ENCODE results near the gene CILP2. TPM values are rescaled to one million over a fixed set of nuclear protein-coding genes. Genes with fewer than 3 reads are reported as not detected.

Gene CILP2
- total RNA-seq, 1 donor from 2014 or later: 2.4 TPM

GRCh38 chr19:19568802-19569756, 31.0 kb downstream of the CILP2 start:
- Mint-ChIP-seq H3K4me1 (ENCODE audit: low read depth) (no peaks in the 10 kb centered on the region), H3K4me3 (ENCODE audit: low read depth) (no peak overlapping the region), H3K27ac (no peak overlapping the region), H3K27me3 (no peaks in the 10 kb centered on the region), H3K36me3 (ENCODE audit: insufficient read depth) (peaks cover 10% of the 10 kb centered on the region), H3K9me3 (ENCODE audit: low read depth) (no peaks in the 10 kb centered on the region)
- no peak for DNase-seq (ENCODE audit: low spot score, unreplicated experiment)
- TF ChIP-seq CTCF (IDR thresholded peaks at IDR 0.05; ENCODE audit: unreplicated experiment): no peak

GRCh38 chr19:19570571-19570970, 32.5 kb downstream of the CILP2 start:
- Mint-ChIP-seq H3K4me3 (ENCODE audit: low read depth) (no peak overlapping the region), H3K4me1 (ENCODE audit: low read depth) (peaks cover 5% of the 10 kb centered on the region), H3K27ac (no peak overlapping the region), H3K36me3 (ENCODE audit: insufficient read depth) (peaks cover 7% of the 10 kb centered on the region), H3K27me3 (no peaks in the 10 kb centered on the region), H3K9me3 (ENCODE audit: low read depth) (no peaks in the 10 kb centered on the region)
- no peak for TF ChIP-seq CTCF (IDR thresholded peaks at IDR 0.05; ENCODE audit: unreplicated experiment)
- no peak for DNase-seq (ENCODE audit: low spot score, unreplicated experiment)

- Mint-ChIP-seq H3K27ac (no peak overlapping the region), H3K27me3 (no peaks in the 10 kb centered on the region), H3K4me3 (ENCODE audit: low read depth) (no peak overlapping the region), H3K9me3 (ENCODE audit: low read depth) (no peaks in the 10 kb centered on the region), H3K4me1 (ENCODE audit: low read depth) (peaks cover 9% of the 10 kb centered on the region), H3K36me3 (ENCODE audit: insufficient read depth) (peaks cover 7% of the 10 kb centered on the region)
- TF ChIP-seq CTCF (IDR thresholded peaks at IDR 0.05; ENCODE audit: unreplicated experiment): no peak
- no peak for DNase-seq (ENCODE audit: low spot score, unreplicated experiment)
Observed at GRCh38 chr19:19571071-19571786, 33.2 kb downstream of the CILP2 start.

- H3K4me3 Mint-ChIP-seq (ENCODE audit: low read depth): no peak overlapping the region
- TF ChIP-seq CTCF (IDR thresholded peaks at IDR 0.05; ENCODE audit: unreplicated experiment): no peak
- H3K4me1 Mint-ChIP-seq (ENCODE audit: low read depth): peaks cover 9% of the 10 kb centered on the region
- peak overlapping the region; percentile 42 for H3K27ac Mint-ChIP-seq
- no peaks in the 10 kb centered on the region for H3K36me3 Mint-ChIP-seq (ENCODE audit: insufficient read depth)
- no peaks in the 10 kb centered on the region for H3K9me3 Mint-ChIP-seq (ENCODE audit: low read depth)
- no peaks in the 10 kb centered on the region for H3K27me3 Mint-ChIP-seq
- no peak for DNase-seq (ENCODE audit: low spot score, unreplicated experiment)
Observed at GRCh38 chr19:19575411-19575810, 37.3 kb downstream of the CILP2 start.

- no peaks in the 10 kb centered on the region for H3K9me3 Mint-ChIP-seq (ENCODE audit: low read depth)
- no peak overlapping the region for H3K4me3 Mint-ChIP-seq (ENCODE audit: low read depth)
- H3K27me3 Mint-ChIP-seq: no peaks in the 10 kb centered on the region
- H3K36me3 Mint-ChIP-seq (ENCODE audit: insufficient read depth): no peaks in the 10 kb centered on the region
- no peak for TF ChIP-seq CTCF (IDR thresholded peaks at IDR 0.05; ENCODE audit: unreplicated experiment)
- H3K27ac Mint-ChIP-seq: no peak overlapping the region
- H3K4me1 Mint-ChIP-seq (ENCODE audit: low read depth): peaks cover 9% of the 10 kb centered on the region
- DNase-seq (ENCODE audit: low spot score, unreplicated experiment): no peak
Observed at GRCh38 chr19:19578252-19578651, 40.2 kb downstream of the CILP2 start.
